Muscle layer of colon (tissue), 2 donors: ENCODE results near the gene PDIA3.

Experiments
- H3K27ac ChIP-seq: one replicate; pipeline ENCODE4 v1.7.0; 2013; ENCODE audit warnings: low read depth, mild to moderate bottlenecking, low read length, moderate library complexity
- H3K27me3 ChIP-seq, 2 donors: one replicate each; pipeline ENCODE4 v1.7.0; 2013; ENCODE audit warnings: low read length in 2 of 2, mild to moderate bottlenecking in 2 of 2; ENCODE audit not compliant: insufficient read depth in 2 of 2, control insufficient read depth in 1 of 2
- H3K36me3 ChIP-seq: one replicate; pipeline ENCODE4 v1.7.0; 2013; ENCODE audit warnings: mild to moderate bottlenecking, low read length; ENCODE audit not compliant: insufficient read depth
- H3K4me1 ChIP-seq: one replicate; pipeline ENCODE4 v1.7.0; 2013; ENCODE audit warnings: mild to moderate bottlenecking, low read length; ENCODE audit not compliant: insufficient read depth
- H3K4me3 ChIP-seq, 2 donors: one replicate each; pipeline ENCODE4 v1.7.0; 2013; ENCODE audit warnings: low read length in 2 of 2, low read depth in 1 of 2, mild to moderate bottlenecking in 1 of 2, moderate library complexity in 1 of 2
- H3K9ac ChIP-seq: one replicate; pipeline ENCODE4 v1.7.0; 2013; ENCODE audit warnings: low read length
- H3K9me3 ChIP-seq: one replicate; pipeline ENCODE4 v1.7.0; 2013; ENCODE audit warnings: mild to moderate bottlenecking, low read length
- donor health status: abdominal sarcoma.
- donor health status: Adenocarcinoma of cecum.

Gene PDIA3

DNA sequence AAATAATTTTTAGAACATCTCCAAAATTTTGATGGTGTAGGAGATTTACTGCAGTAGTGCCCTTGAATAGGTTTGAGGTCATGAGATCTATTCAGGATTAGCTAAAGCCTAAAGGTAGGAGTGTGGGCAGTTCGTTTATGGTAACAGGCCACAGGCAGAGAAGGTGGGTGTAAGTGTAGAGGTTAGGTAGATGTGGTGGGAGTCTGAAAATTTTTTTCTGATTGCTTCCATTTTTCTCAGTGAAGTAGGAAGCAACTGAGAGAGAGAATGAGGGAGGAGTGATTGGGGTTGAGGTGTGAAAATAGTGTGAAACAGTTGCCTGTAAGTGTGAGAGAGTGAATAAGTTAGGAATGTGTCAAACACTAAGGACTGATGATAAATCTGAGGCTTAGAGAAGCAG lies 32.8 kb downstream of the PDIA3 start:
- H3K4me3 ChIP-seq, result no peak overlapping the region
- H3K27me3 ChIP-seq, result no peaks in the 10 kb centered on the region
- no peak overlapping the region for H3K27ac ChIP-seq
- no peaks in the 10 kb centered on the region for H3K9me3 ChIP-seq
- H3K4me1 ChIP-seq, result peaks cover 7% of the 10 kb centered on the region
- H3K9ac ChIP-seq, result no peak overlapping the region
- no peaks in the 10 kb centered on the region for H3K36me3 ChIP-seq

DNA sequence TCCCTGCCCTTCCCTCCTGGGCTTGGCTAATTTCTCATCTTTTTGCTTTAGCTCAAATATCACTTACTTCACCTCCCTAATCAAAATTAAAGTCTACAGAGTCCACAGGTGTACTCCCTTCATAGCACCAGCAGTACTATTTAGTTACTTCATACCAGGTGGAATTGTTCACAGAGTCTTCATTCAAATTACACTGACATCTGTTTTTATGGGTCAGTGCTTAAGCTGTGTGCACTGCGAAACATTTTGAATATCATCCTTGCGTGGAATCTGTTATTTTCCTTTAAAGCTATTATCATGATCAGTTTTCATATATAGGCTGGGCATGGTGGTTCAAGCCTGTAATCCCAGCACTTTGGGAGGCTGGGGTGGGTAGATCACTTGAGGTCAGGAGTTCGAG lies 43.2 kb downstream of the PDIA3 start:
- peaks cover 14% of the 10 kb centered on the region for H3K36me3 ChIP-seq
- no peak overlapping the region for H3K27ac ChIP-seq
- no peaks in the 10 kb centered on the region for H3K27me3 ChIP-seq
- no peaks in the 10 kb centered on the region for H3K9me3 ChIP-seq
- H3K4me3 ChIP-seq, result no peak overlapping the region
- H3K9ac ChIP-seq, result no peak overlapping the region
- peaks cover 14% of the 10 kb centered on the region for H3K4me1 ChIP-seq

DNA sequence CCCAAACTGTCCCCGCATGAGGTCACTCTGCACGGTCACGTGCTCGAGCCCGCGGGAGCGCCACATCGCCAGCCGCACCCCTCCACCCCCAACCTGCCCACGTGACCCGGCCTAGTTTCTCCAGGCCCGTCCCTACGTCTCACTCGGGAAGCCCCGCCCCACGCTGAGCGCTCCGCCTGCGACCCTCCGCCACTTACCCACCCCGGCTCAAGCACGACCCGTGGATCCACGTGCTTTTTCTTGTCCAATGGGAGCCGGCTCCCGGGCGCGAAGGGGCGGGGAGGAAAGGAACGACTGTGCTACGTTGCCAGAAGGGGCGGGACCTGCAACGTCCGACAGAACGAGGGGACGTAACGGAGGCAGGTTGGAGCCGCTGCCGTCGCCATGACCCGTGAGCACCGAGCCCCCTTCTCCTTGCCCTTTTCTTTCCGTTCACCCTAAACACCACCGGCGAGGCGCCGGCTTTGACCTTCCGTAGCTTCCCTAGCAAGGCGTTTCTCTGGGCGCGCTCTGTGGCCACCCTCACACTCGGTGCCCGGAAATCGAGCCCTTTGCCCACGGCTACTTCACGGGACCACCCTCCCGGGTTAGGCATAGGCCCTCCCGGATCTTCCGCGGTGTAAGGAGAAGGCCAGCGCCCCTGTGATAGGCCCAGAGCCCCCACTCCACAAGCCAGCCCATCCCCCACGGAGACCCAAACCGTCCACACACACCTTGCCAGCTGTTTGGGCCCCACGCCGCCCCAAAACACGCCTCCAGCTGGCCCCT lies 45.9 kb downstream of the PDIA3 start, which contains the start of gene SERF2:
Gene SERF2 (plus strand): TSS at position 328 of the 768 bp plus-strand sequence. CDS start 57 bp downstream, at position 385.
- peaks cover 41% of the 10 kb centered on the region for H3K36me3 ChIP-seq
- H3K4me3 ChIP-seq, result peak within 1 kb of the TSS; percentile 97 to 100
- peak within 1 kb of the TSS; percentile 96 for H3K9ac ChIP-seq
- H3K4me1 ChIP-seq, result peaks cover 31% of the 10 kb centered on the region
- H3K27ac ChIP-seq, result peak within 1 kb of the TSS; percentile 100
- H3K9me3 ChIP-seq, result no peaks in the 10 kb centered on the region
- H3K27me3 ChIP-seq, result no peaks in the 10 kb centered on the region

DNA sequence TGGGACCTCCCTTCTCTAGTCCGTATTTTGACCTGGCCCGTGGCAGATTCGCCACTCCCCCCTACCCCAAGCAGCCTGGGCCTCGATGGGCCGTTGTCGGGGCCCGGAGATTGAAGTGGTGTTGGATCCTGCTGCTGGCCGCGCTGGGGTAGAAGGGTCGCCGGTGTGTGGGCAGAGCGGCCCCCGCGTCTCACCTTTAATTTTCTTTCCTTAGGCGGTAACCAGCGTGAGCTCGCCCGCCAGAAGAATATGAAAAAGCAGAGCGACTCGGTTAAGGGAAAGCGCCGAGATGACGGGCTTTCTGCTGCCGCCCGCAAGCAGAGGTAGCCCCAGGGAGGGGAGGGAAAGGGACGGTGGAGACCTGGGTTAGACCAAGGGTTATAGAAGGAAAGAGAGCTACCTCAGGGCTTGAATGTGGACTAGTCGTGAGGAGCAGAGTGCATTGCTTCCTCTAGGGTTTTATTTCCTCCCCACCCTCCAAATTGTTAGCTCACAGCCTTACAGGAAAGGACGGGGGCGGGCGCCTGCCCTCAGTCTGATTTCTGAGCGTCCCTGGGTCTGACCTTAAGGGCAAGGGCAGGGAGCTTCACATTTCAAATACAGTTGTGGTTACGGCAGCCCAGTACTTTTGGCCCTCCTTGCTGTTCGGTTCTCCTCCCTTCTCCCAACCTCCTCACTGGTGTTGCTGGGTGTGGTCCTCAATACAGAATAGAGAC lies 46.7 kb downstream of the PDIA3 start:
- Histone ChIP-seq H3K4me1 (peaks cover 31% of the 10 kb centered on the region), H3K4me3 (peak overlapping the region; percentile 97 to 100), H3K27ac (peak overlapping the region; percentile 100)

DNA sequence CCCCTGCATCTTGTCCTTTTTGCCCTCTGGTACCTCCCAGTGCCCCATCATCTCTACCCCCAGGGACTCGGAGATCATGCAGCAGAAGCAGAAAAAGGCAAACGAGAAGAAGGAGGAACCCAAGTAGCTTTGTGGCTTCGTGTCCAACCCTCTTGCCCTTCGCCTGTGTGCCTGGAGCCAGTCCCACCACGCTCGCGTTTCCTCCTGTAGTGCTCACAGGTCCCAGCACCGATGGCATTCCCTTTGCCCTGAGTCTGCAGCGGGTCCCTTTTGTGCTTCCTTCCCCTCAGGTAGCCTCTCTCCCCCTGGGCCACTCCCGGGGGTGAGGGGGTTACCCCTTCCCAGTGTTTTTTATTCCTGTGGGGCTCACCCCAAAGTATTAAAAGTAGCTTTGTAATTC lies 47.4 kb downstream of the PDIA3 start:
- peak overlapping the region; percentile 96 for H3K9ac ChIP-seq
- H3K4me3 ChIP-seq, result peak overlapping the region; percentile 97 to 100
- H3K9me3 ChIP-seq, result no peaks in the 10 kb centered on the region
- peaks cover 31% of the 10 kb centered on the region for H3K4me1 ChIP-seq
- H3K27me3 ChIP-seq, result no peaks in the 10 kb centered on the region
- peaks cover 44% of the 10 kb centered on the region for H3K36me3 ChIP-seq
- peak overlapping the region; percentile 100 for H3K27ac ChIP-seq

More for the DNA sequence above, 46.7 kb downstream of the PDIA3 start:
- Histone ChIP-seq H3K9me3 (no peaks in the 10 kb centered on the region), H3K36me3 (peaks cover 42% of the 10 kb centered on the region), H3K27me3 (no peaks in the 10 kb centered on the region), H3K9ac (peak overlapping the region; percentile 96)

DNA sequence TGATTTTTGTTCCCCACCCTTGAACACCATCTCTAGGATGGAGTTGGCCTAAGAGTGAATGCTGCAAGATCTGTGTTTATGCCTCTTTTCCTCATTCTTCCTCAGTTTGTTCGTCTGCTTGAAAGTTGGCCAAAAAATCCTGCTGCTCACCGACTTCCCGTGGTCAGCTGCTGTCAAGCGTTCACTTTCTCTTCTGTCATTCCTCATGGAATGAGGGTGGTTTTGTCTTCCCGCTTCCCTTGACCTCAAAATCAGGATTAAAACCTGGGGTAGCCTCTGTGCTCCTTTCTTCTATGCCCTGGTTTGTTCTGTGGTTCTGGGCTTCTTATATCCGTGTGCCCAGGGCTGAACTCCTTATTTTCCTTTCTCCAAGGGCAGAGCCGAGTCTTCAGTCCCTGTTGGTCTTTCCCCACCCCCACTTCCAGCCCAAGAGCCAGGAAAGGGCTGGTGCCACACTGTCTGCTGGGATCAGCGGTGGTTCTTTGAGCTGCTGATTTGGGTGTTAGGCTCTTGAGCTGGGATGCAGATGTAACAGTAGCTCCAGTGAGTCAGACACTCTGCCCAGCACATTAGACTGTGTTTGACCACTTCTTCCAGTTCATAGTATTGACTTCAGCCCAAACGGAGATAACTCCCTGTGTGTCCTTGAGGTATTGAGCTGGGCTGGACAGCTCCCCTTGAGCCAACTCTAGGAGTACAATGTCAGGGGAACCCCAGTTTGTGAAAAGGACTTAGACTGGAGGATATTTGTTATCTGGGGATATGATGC lies 48.2 kb downstream of the PDIA3 start:
- H3K9ac ChIP-seq, result no peak overlapping the region

DNA sequence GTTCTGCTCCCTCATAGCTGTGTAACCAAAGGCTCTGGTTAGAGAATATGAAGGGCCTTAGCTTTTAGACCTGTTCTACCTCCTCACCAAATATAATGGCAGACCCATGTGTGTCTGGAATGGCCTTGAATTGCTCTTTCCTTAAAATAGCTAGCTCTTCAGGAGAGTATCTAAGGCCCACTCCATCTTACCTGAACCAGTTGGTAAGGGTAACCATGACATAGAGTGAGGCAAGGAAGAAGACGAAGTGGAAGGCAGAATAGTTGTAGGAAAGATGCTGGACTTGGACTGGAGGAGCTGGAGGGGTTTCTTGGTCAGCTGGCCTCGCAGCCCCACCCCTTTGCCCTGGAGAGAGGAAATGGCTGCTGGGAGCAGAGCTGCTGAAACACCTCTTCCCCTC lies 49.0 kb downstream of the PDIA3 start:
- Histone ChIP-seq H3K4me3 (no peak overlapping the region), H3K27me3 (no peaks in the 10 kb centered on the region), H3K9ac (no peak overlapping the region), H3K4me1 (peaks cover 39% of the 10 kb centered on the region), H3K36me3 (peaks cover 55% of the 10 kb centered on the region), H3K27ac (no peak overlapping the region), H3K9me3 (no peaks in the 10 kb centered on the region)

More for the DNA sequence above, 48.2 kb downstream of the PDIA3 start:
- Histone ChIP-seq H3K36me3 (peaks cover 52% of the 10 kb centered on the region), H3K9me3 (no peaks in the 10 kb centered on the region), H3K4me1 (peaks cover 31% of the 10 kb centered on the region), H3K27me3 (no peaks in the 10 kb centered on the region), H3K4me3 (peak overlapping the region in 1 of 2 donors; percentile 3), H3K27ac (no peak overlapping the region)

DNA sequence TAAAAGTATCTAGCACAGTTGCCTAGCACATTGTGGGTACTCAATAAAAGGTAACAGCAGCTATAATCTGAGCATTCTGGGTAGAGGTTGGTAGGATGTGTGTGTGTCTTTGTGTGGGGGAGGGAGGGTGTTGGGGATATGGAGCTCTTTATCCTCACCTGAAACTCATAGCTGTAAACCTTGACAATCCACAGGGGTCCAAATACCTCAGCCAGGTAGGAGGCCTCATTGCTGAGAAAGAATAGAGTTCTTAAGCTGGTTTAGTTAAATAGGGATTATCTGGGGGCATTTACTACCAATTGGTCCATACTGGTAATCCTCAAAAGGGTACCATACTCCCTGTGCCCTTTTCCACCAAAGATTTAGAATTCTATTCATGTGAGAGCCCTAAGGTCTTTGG lies 49.8 kb downstream of the PDIA3 start:
- Histone ChIP-seq H3K4me1 (peaks cover 40% of the 10 kb centered on the region), H3K4me3 (no peak overlapping the region), H3K9me3 (no peaks in the 10 kb centered on the region), H3K36me3 (peaks cover 55% of the 10 kb centered on the region), H3K9ac (no peak overlapping the region), H3K27ac (no peak overlapping the region), H3K27me3 (no peaks in the 10 kb centered on the region)

DNA sequence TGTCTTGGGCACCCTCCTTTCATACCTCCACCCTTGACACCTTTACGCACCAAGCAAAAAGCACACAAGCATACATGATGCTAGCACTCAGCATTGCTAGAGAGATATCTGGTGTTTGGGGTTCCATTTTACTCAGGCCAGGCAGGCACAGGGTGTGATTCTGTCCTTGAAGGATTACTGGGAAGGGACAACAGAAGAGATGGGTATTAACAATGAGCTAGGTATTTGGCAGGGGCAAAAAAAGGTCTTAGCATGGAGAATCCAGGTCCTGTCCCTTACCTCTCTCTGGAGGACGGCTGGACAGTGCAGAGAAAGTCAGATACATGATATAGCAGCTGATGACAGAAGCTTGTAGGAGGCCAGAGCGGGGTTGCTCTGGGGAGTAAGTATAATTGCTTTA lies 50.3 kb downstream of the PDIA3 start:
- Histone ChIP-seq H3K4me1 (peaks cover 45% of the 10 kb centered on the region), H3K4me3 (no peak overlapping the region), H3K27ac (no peak overlapping the region), H3K27me3 (no peaks in the 10 kb centered on the region), H3K9ac (no peak overlapping the region), H3K36me3 (peaks cover 58% of the 10 kb centered on the region), H3K9me3 (no peaks in the 10 kb centered on the region)

DNA sequence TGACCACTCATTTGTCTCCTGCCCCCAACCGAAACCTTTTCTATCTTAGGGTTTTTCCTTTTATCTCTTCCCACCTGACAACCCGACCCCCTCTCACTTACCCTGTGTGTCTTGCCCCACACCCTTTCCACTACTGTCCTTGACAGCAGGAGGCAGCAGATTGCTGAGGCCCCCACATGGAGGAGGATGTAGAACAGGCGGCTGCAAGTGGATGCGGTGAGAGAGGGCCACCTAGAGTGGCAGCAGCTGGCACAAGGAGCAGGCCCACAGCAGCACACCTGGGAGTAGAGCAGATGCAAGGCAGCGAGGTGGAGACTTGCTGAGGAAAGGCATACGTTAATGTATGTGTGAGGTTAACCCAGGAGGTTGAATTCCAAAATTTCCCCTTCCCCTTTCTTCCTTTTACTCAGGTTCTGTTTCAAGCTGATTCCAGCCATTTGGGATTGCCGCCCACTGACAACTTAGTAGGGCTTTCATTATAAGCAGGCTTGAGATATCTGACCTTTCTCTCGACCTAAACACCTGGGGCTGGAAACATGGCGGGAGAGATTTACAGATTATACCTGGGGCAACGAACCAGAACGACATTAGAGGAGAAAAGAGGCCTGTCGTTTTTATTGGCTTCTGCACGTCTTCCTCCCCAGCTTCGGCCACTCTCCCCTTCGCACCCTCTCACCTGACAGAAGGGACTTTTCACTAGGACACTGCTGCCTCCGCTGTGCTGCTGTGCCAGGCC lies 53.1 kb downstream of the PDIA3 start:
- Histone ChIP-seq H3K27ac (peak overlapping the region; percentile 52), H3K27me3 (no peaks in the 10 kb centered on the region), H3K4me1 (peaks cover 32% of the 10 kb centered on the region), H3K9ac (peak overlapping the region; percentile 31), H3K4me3 (peak overlapping the region in 1 of 2 donors; percentile 89), H3K9me3 (no peaks in the 10 kb centered on the region), H3K36me3 (peaks cover 53% of the 10 kb centered on the region)

DNA sequence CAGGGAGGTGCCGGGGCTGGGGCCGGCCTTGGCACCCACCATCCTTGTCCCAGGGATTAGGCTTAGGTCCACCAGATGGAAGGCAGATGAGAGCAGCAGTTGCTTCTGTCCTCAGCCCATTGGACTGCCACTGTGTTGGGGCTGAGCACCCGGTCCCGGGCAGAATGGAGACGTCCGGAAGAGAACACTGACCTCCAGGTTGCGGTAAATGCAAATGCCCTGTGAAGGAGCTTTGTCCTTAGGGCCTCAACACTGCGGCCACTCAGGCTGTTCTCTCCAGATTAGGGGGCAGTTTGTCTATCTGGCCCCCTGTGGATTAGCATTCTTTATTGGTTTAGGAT lies 53.7 kb downstream of the PDIA3 start, which contains the start of gene SERINC4:
Gene SERINC4 (minus strand): TSS at position 276 of the 341 bp plus-strand sequence. CDS start 234 bp downstream, at position 42.
- Histone ChIP-seq H3K27ac (peak within 1 kb of the TSS; percentile 52), H3K36me3 (peaks cover 53% of the 10 kb centered on the region), H3K27me3 (no peaks in the 10 kb centered on the region), H3K4me1 (peaks cover 27% of the 10 kb centered on the region), H3K9ac (peak within 1 kb of the TSS; percentile 87), H3K4me3 (peak within 1 kb of the TSS; percentile 69 to 89), H3K9me3 (no peaks in the 10 kb centered on the region)
